NCI-H345 treated with DMSO at 0.1 percent for 48 hours (cell line): ENCODE measurements around the gene GLT1D1.

Experiments
- DNase-seq: peaks from one replicate; lab custom pipeline; 2025; ENCODE audit not compliant: unreplicated experiment; lab: John Stamatoyannopoulos, UW

GLT1D1 gene

GRCh38 chr12:128961308-128961902 is 108.1 kb downstream of the GLT1D1 start:
- no peak for DNase-seq

DNA sequence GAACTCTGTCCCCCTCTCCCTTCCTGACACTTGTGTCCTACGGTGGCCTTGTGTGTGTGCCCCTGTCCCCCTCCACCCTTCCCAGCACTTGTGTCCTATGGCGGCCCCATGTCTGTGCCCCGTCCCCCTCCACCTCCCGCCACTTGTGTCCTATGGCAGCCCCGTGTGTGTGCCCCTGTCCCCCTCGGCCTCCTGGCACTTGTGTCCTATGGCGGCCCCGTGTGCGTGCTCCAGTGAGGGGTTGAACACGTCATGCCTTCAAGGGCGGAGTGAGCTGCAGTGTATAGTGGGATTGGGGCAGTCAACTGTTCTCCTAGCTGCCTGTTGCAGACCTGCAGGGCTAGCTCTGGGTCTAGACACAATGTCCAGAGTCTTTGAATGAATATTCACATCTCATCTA is 108.7 kb downstream of the GLT1D1 start:
- DNase-seq = no peak

DNA sequence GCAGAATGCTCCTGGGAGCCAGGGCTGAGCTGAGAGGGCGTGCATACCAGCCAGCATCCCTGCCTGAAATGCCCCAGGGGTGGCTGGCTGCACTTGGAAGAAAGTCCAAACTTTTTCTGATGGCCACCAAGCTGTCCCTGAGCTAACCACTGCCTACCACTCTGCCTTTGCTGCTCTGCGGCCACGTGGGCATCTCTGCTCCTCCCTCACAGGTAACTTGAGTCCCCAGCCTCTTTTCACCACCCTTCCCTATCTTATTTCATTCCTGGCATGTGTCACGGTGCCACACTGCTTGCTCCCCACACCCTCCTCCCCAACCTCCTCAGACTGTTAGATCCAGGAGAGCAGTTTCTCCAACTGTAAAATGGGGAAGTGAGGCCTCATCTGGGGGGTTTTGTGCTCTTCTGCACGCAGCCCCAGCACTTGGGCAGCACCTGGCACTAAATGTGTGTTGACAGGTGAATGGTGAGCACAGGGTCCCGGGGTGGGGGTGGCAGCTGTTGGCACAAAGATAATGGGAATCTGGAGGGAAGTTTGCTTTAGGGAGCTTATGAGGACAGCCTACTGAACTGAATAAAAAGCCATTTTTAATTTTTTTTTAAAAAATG is 113.0 kb downstream of the GLT1D1 start:
- peak; percentile 97 for DNase-seq

DNA sequence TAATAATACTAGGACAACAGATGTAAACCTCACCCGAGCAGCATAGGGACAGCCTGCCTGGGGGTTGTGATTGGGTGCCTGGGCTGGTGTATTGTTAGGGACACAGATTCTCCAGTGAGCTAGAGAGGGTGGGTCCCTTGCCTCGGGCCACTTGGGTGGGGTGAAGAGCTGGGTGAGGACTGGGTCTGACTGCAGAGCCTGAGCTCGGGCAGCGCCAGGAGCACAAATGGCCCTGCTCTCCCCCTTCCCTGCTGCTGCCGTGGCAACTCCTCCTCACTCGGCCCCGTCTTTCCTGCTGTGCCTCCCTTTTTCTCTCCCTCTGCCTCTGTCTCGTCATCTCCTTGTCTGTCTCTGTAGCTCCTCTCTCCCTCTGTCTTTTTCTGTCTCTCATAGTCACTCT is 115.4 kb downstream of the GLT1D1 start:
- peak; percentile 60 for DNase-seq

GRCh38 chr12:128969480-128970055 is 116.3 kb downstream of the GLT1D1 start:
- peak; percentile 98 for DNase-seq

DNA sequence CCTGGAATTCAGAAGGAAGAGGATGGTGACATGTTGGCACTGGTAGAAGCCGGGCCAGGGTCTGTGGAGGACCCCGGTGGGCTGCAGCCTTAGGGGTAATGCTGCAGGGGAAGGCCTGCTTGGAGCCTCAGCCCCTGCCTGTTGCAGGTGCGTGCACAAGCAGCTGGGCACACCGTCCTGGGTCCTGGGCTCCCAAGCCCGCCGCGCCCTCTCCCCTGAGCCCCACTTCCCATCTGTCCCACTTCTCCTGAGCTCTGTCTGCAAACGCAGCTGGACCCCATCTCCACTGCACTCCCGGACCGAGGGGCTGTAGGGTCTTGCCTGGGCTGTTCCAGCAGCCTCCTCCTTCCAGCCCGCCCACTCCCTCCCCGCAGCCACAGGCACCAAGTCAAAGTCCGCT is 116.8 kb downstream of the GLT1D1 start:
- no peak for DNase-seq

- DNase-seq = peak; percentile 77
Measured at GRCh38 chr12:128970941-128971340, 117.7 kb downstream of the GLT1D1 start.

- DNase-seq = peak; percentile 79
Measured at GRCh38 chr12:128971802-128972201, 118.5 kb downstream of the GLT1D1 start.

- no peak for DNase-seq
Measured at GRCh38 chr12:128973883-128974681, 120.8 kb downstream of the GLT1D1 start.

DNA sequence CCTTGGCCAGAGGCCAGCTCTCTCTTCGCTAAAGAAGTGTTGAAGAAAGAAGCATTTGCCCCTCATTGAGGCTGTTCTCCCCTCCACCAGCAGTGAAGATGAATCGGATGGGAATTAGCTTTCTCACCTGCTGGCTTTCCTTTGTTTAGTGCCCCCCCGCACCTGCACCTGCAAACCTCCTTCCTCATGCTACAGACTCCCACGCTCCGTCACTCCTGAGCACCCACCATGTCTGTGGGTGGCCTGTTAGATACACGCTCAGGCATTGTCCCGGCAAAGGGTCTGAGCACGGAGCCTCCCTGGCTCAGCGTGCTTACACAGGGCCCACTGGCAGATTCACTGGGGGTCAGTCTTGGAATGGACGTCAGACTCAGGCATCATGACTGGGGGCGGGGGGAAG is 121.6 kb downstream of the GLT1D1 start:
- DNase-seq = peak; percentile 21

GRCh38 chr12:128976120-128976738 is 123.0 kb downstream of the GLT1D1 start:
- DNase-seq = no peak

- peak; percentile 19 for DNase-seq
Measured at GRCh38 chr12:128977441-128977840, 124.2 kb downstream of the GLT1D1 start.

DNA sequence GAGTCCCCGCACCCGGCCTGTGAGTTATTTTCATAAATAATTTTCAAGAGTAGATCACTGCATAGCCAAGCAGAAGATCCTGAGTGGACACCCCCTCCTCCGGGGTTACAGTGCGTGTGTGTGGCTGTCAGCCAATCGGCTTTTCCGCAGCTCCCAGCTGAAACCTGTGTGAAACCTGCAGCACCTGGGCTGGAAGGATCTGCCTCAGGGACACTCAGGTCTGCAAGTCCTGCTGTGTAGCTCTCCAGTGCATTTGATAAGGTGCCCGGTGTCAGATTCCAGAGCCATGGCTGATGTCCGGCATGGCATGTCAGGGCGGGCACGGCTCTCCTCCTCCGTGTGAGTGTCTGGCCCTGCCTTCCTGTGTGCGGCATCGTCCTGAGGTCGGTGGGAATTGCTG is 124.8 kb downstream of the GLT1D1 start:
- DNase-seq = no peak

DNA sequence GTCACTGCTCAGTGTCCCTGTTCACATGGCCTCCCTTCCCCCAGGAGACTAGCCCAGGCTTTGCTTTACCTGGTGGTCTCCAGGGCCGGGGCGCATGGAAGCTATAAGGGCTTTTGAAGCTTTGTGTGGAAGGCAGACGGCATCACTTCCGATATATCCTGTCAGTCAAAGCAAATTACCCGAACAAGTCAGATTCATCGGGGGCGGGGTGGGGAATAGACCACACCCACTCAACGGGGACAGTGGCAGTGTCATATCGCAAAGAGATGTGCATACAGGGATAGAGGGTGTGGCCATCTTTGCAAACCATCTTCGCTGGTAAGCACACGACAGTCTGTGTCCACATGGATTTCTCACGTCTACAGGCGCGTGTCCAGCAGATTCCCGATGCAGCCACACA is 127.3 kb downstream of the GLT1D1 start:
- DNase-seq = no peak

- DNase-seq = no peak
Measured at GRCh38 chr12:128981971-128982533, 128.8 kb downstream of the GLT1D1 start.

- no peak for DNase-seq
Measured at GRCh38 chr12:128982933-128983332, 129.7 kb downstream of the GLT1D1 start.

DNA sequence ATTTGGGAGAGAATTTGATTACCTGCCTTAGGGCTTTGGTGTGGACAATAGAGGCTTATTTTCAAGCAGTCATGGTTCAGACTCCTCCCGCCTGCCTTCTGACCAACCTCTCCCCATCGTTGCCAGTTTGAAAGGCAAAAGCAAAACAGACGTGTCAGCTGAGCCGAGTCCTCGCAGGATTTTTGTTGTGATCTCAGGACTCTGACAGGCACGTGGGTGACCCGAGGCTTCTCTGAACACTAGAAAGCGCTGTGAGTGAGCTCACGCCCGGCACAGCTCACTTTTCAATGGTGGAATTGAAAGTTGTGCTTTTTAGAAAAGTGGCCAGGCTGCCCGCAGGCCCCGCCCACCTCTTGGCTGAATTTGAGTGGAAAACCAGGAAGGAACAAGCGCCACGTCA is 130.1 kb downstream of the GLT1D1 start:
- no peak for DNase-seq

DNA sequence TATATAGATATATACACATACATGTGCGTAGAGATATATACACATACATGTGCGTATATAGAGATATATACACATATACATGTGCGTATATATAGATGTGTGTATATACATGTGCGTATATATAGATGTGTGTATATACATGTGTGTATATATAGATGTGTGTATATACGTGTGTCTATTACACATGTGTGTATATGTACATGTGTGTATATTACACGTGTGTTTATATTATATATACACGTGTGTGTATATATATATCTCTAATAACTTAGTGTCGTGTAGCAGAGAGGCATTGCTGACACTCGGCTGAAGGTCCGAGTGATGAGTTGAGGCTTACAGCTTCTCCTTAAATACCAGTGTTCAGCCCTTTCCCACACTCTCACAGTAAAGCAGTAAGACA is 133.7 kb downstream of the GLT1D1 start:
- DNase-seq = no peak

DNA sequence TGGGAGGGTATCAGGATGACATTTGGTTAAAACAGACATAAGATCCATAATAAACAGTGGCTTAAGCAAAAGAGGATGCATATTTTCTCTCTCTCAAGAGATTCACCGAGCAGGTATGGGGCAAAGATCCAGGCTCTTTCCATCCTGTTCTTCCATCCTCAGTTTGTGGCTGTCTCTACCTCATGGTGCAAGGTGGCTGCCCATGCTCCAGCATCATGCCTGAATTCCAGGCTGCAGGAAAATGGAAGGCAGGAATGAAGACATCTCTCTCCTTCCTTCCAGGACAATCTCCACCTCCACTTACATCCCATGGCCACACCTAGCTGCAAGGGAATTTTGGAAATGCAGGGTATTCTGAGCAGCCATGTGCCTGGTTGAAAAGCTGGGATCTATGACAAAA is 136.0 kb downstream of the GLT1D1 start:
- DNase-seq = no peak

DNA sequence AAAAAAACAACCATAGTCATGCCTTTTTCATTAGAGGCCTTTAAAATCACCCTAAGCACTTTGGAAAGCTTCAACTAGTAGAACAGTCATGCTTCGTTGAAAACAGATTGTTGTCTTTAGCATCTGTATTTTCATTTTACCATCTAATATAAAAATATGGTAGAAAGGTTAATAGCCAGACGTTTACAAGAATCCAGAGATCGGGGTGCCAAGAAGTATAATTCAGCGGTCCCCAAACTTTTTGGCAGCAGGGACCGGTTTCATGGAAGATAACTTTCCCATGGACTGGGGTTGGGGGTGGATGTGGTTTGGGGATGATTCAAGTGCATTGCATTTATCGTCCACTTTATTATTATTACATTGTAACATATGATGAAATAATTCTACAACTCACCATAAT is 138.4 kb downstream of the GLT1D1 start:
- no peak for DNase-seq

GRCh38 chr12:128992116-128992515 is 138.8 kb downstream of the GLT1D1 start:
- DNase-seq = no peak
